ENCODE results near the gene PAFAH2. TPM values are rescaled to one million over a fixed set of nuclear protein-coding genes. Genes with fewer than 3 reads are reported as not detected.
"Not testable (repeated sequence)": the region's sequence is repeated elsewhere in the genome, so short reads cannot be mapped to it uniquely, and the experiment has no call there.

The PAFAH2 gene
- total RNA-seq, 1 experiment from 2014 or later = 13.0 TPM

- intact Hi-C loops (cut with micrococcal nuclease); H3K9me3 ChIP-seq (ENCODE audit: control insufficient read depth in 1 of 2, insufficient read depth in 1 of 2, low read depth in 1 of 2, low read length in 2 of 2); POLR2A ChIA-PET; H2AFZ ChIP-seq (ENCODE audit: low read depth, low read length, poor library complexity, severe bottlenecking); ATAC-seq; H3K36me3 ChIP-seq (ENCODE audit: control insufficient read depth in 1 of 2, insufficient read depth in 2 of 2, low read length in 2 of 2); H3K9ac ChIP-seq (ENCODE audit: low read length); CTCF ChIA-PET; RAD21 ChIA-PET (ENCODE audit: low non-redundant PET in 1 of 2, low total read pairs in 2 of 2, uncharacterized antibody in 2 of 2, unreplicated experiment in 2 of 2); H3K27me3 ChIP-seq (ENCODE audit: insufficient read depth, low read length); H3K9me2 ChIP-seq (ENCODE audit: insufficient read depth); H3K4me2 ChIP-seq (ENCODE audit: low read length); H3K27ac ChIP-seq (ENCODE audit: low read depth, low read length); DNase-seq (ENCODE audit: low read depth, low spot score); H4K20me1 ChIP-seq (ENCODE audit: insufficient read depth); H3K79me2 ChIP-seq (ENCODE audit: insufficient read depth, low read length); BruUV-seq (replicated peaks); H3K4me3 ChIP-seq (replicated peaks in 1 of 2; ENCODE audit: low read depth in 1 of 2, low read length in 2 of 2); H3K4me1 ChIP-seq (ENCODE audit: control insufficient read depth in 1 of 2, insufficient read depth in 2 of 2, low read length in 2 of 2): not testable (repeated sequence)
Observed at GRCh38 chr1:25943511-25943910, 54.4 kb downstream of the PAFAH2 start.

- Histone ChIP-seq H3K9me2 (ENCODE audit: insufficient read depth) (no peaks in the 10 kb centered on the region), H3K9me3 (ENCODE audit: control insufficient read depth in 1 of 2, insufficient read depth in 1 of 2, low read depth in 1 of 2, low read length in 2 of 2) (no peaks in the 10 kb centered on the region), H3K9ac (ENCODE audit: low read length) (no peak overlapping the region), H2AFZ (ENCODE audit: low read depth, low read length, poor library complexity, severe bottlenecking) (no peak overlapping the region), H3K27ac (ENCODE audit: low read depth, low read length) (no peak overlapping the region), H3K4me3 (replicated peaks in 1 of 2; ENCODE audit: low read depth in 1 of 2, low read length in 2 of 2) (no peak overlapping the region), H3K36me3 (ENCODE audit: control insufficient read depth in 1 of 2, insufficient read depth in 2 of 2, low read length in 2 of 2) (no peaks in the 10 kb centered on the region), H3K79me2 (ENCODE audit: insufficient read depth, low read length) (no peaks in the 10 kb centered on the region), H3K27me3 (ENCODE audit: insufficient read depth, low read length) (no peaks in the 10 kb centered on the region), H3K4me2 (ENCODE audit: low read length) (no peak overlapping the region), H3K4me1 (ENCODE audit: control insufficient read depth in 1 of 2, insufficient read depth in 2 of 2, low read length in 2 of 2) (no peaks in the 10 kb centered on the region), H4K20me1 (ENCODE audit: insufficient read depth) (no peaks in the 10 kb centered on the region)
- ChIA-PET POLR2A (no interaction called here), RAD21 (ENCODE audit: low non-redundant PET in 1 of 2, low total read pairs in 2 of 2, uncharacterized antibody in 2 of 2, unreplicated experiment in 2 of 2) (no interaction called here), CTCF (no interaction called here)
- no peak for TF ChIP-seq ELF1 (IDR thresholded peaks at IDR 0.05; ENCODE audit: borderline replicate concordance, low read depth)
- no peak for TF ChIP-seq POLR2A (IDR thresholded peaks at IDR 0.05; ENCODE audit: borderline replicate concordance, extremely low read depth, insufficient read depth, insufficient read length)
- no peak for TF ChIP-seq ZFX (IDR thresholded peaks at IDR 0.05)
- TF ChIP-seq CTCF (IDR thresholded peaks at IDR 0.05 in 2 of 3, conservative IDR thresholded peaks at IDR 0.05 in 1 of 3; ENCODE audit: borderline replicate concordance in 1 of 3, insufficient read depth in 1 of 3, low read depth in 2 of 3, low read length in 2 of 3) = no peak
- no peak for TF ChIP-seq FOSL1 (IDR thresholded peaks at IDR 0.05; ENCODE audit: low read depth)
- TF ChIP-seq EZH2phosphoT487 (IDR thresholded peaks at IDR 0.05; ENCODE audit: borderline replicate concordance) = no peak
- DNase-seq (ENCODE audit: low read depth, low spot score) (no peak), ATAC-seq (no peak)
- BruUV-seq (replicated peaks) = no TSS peak
- intact Hi-C loops (cut with micrococcal nuclease) = no loop called here
Observed at GRCh38 chr1:25936947-25937346, 60.9 kb downstream of the PAFAH2 start.
